Mucosa of rectum (tissue), 2 donors: ENCODE measurements around the gene ZNF605.
"Not testable (repeated sequence)": the region's sequence is repeated elsewhere in the genome, so short reads cannot be mapped to it uniquely, and the experiment has no call there.

Source experiments
- H3K27ac ChIP-seq, 2 donors: one replicate each; pipeline ENCODE4 v1.7.0; 2013; ENCODE audit warnings: inconsistent platforms in 2 of 2, low read depth in 2 of 2, low read length in 2 of 2
- H3K27me3 ChIP-seq, 2 donors: one replicate each; pipeline ENCODE4 v1.7.0; 2013; ENCODE audit warnings: low read length in 2 of 2; ENCODE audit not compliant: control insufficient read depth in 2 of 2, insufficient read depth in 2 of 2
- H3K36me3 ChIP-seq, 2 donors: one replicate each; pipeline ENCODE4 v1.7.0; 2013; ENCODE audit warnings: low read length in 2 of 2; ENCODE audit not compliant: control insufficient read depth in 2 of 2, insufficient read depth in 2 of 2
- H3K4me1 ChIP-seq, 2 donors: one replicate each; pipeline ENCODE4 v1.7.0; 2013; ENCODE audit warnings: low read length in 2 of 2, mild to moderate bottlenecking in 1 of 2; ENCODE audit not compliant: control insufficient read depth in 2 of 2, insufficient read depth in 2 of 2
- H3K4me3 ChIP-seq, 2 donors: one replicate each; pipeline ENCODE4 v1.7.0; 2013; ENCODE audit warnings: low read length in 2 of 2
- H3K9ac ChIP-seq, 2 donors: one replicate each; pipeline ENCODE4 v1.7.0; 2013; ENCODE audit warnings: low read length in 2 of 2, low read depth in 1 of 2, mild to moderate bottlenecking in 1 of 2
- H3K9me3 ChIP-seq, 2 donors: one replicate each; pipeline ENCODE4 v1.7.0; 2013; ENCODE audit warnings: low read length in 2 of 2; ENCODE audit not compliant: control insufficient read depth in 2 of 2
- donor health status: healthy.
- donor health status: Normal muscosa, but diverticular disease.

ZNF605 gene

GRCh38 chr12:132908145-132909029 is 47.7 kb downstream of the ZNF605 start:
- peak overlapping the region; percentile 77 to 79 for H3K4me3 ChIP-seq
- peaks cover 0 to 3% of the 10 kb centered on the region in 2 donors for H3K27me3 ChIP-seq
- no peaks in the 10 kb centered on the region for H3K9me3 ChIP-seq
- peak overlapping the region; percentile 65 to 78 for H3K9ac ChIP-seq
- peaks cover 0 to 7% of the 10 kb centered on the region in 2 donors for H3K4me1 ChIP-seq
- H3K27ac ChIP-seq: peak overlapping the region; percentile 61 to 79
- H3K36me3 ChIP-seq: no peaks in the 10 kb centered on the region

DNA sequence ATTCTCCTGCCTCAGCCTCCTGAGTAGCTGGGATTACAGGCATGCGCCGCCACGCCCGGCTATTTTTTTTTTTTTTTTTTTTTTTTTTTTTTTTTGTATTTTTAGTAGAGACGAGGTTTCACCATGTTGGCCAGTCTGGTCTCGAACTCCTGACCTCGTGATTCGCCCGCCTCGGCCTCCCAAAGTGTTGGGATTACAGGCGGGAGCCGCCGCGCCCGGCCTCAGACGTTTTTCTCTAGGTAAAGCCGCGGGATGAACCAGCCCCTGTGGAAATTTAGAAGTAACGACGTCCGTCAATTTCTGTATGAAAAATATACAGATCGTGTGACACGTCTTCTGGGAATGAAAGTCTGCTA is 48.3 kb downstream of the ZNF605 start:
- H3K27me3 ChIP-seq, H3K4me1 ChIP-seq, H3K9me3 ChIP-seq, H3K36me3 ChIP-seq: not testable (repeated sequence)
- H3K27ac ChIP-seq: peak overlapping the region; percentile 51 to 79
- H3K9ac ChIP-seq: peak overlapping the region; percentile 47 to 68
- peak overlapping the region; percentile 77 to 79 for H3K4me3 ChIP-seq

GRCh38 chr12:132907216-132907615 is 48.9 kb downstream of the ZNF605 start:
- no peak overlapping the region for H3K9ac ChIP-seq
- no peak overlapping the region for H3K27ac ChIP-seq
- H3K4me1 ChIP-seq: peaks cover 0 to 7% of the 10 kb centered on the region in 2 donors
- peaks cover 0 to 3% of the 10 kb centered on the region in 2 donors for H3K27me3 ChIP-seq
- no peaks in the 10 kb centered on the region for H3K9me3 ChIP-seq
- H3K36me3 ChIP-seq: no peaks in the 10 kb centered on the region
- no peak overlapping the region for H3K4me3 ChIP-seq

DNA sequence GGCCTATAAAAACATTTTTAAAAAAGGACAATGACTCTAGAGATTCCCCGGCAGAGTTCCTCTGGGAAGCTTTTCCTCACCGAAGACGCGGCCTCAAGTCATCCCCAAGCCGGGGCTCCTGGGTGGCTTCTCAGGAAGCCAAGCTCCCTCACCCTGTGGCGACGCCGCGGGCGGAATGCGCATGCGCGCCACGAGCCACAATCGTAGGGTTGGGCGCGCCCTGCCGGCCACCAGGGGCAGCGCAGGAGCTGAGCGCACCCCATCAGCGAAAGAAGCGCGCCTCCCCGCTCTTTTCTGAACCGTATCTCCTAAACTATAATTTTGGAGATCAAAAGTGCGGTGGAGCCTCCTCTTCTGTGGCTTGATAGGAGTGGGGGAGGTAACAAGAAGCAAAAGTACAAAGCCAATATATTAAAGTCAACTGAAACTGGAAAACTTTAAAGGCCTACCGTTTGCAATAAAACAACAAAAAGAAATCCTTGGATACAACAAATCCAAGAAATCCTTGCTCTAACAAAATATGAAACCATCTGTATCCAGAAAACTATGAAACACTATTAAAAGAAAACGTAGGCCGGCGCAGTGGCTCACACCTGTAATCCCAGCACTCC is 51.3 kb downstream of the ZNF605 start:
- Histone ChIP-seq H3K4me1 (peaks cover 0 to 7% of the 10 kb centered on the region in 2 donors), H3K4me3 (no peak overlapping the region), H3K27ac (no peak overlapping the region), H3K9me3 (no peaks in the 10 kb centered on the region), H3K9ac (no peak overlapping the region), H3K27me3 (peaks cover 0 to 3% of the 10 kb centered on the region in 2 donors), H3K36me3 (no peaks in the 10 kb centered on the region)

DNA sequence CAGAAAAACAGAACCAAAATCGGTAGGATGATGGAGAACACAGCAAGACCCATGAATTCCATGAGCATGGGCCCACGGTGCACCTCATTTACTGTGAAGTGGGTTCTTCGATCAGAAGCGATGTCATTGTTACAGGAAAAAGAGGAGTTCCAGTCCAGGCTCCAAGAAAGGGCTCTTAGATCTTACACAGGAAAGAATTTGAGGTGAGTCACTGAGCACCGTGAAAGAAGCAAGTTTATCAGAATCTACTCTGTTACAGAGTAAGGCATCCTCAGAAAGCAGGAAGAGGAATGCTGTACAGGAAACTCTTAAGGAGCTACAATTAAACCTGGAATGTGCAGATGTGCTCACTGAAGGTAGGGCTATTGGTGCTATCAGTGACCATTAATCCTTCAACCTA is 57.1 kb downstream of the ZNF605 start:
- H3K9me3 ChIP-seq: no peaks in the 10 kb centered on the region

DNA sequence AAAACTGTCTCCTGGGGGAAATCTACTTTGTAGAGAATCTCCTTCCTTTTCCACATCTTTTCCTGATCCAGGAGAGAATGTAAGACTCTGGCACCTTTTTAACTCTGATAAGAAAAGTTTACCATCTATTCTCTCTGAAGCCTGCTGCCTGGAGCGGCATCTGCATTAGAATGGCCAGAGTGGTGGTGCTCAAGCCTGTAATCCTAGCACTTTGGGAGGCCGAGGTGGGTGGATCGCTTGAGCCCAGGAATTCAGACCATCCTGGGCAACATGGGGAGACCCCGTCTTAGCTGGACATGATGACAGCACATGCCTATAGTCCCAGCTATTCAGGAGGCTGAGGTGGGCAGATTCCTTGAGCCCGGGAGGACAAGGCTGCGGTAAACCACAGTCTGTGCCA is 67.3 kb downstream of the ZNF605 start:
- no peaks in the 10 kb centered on the region for H3K27me3 ChIP-seq
- H3K36me3 ChIP-seq: no peaks in the 10 kb centered on the region
- H3K9me3 ChIP-seq: no peaks in the 10 kb centered on the region
- no peak overlapping the region for H3K4me3 ChIP-seq
- peak overlapping the region in 1 of 2 donors; percentile 11 for H3K9ac ChIP-seq
- peaks cover 0 to 8% of the 10 kb centered on the region in 2 donors for H3K4me1 ChIP-seq
- no peak overlapping the region for H3K27ac ChIP-seq

More for the DNA sequence above, 57.1 kb downstream of the ZNF605 start:
- Histone ChIP-seq H3K4me1 (no peaks in the 10 kb centered on the region), H3K27ac (no peak overlapping the region), H3K4me3 (no peak overlapping the region), H3K36me3 (no peaks in the 10 kb centered on the region), H3K27me3 (no peaks in the 10 kb centered on the region), H3K9ac (no peak overlapping the region)

DNA sequence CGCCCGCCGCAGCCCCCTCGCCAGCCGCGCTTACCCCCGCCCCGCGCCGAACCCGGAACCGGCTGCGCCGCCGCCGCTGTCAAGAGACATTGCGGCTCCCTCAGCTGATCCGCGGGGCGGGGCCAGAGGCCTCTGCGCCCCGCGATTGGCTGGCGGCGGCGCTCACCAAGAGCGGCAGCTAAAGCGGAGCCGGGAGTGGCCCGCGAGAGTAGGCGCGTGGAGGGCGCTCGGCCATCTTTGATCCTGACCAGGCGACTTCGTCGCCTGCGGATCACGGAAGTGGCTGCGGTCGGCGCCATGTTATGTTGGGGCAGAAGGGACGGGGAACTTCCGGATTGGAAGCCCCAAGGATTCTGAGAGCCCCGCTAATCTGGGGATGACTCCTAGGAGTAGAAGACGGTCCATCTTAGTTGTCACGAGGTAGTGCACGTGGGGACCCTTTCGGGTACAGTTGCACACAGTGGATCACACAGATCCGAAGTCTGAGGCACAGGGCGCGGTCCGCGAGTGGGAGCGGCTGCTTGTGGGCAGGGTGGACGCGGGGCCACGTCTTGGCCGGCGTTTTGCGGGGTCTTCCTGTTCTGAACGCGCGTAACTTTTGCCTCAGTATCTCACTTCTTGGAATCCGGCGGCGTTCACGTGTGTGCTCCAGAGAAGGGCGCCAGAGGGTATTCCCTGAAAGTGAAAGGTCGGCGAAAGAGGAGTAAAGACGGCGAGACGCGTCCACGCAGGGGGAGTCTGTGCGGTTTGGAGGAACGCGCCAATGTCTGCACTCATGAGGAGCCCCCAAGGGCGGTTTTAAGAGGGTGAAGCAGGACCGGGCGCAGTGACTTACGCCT is 68.4 kb downstream of the ZNF605 start, which contains the start of gene CHFR:
Gene CHFR (minus strand): TSS at position 93 of the 839 bp plus-strand sequence. CDS start 277 bp downstream, outside the sequence.
- H3K4me3 ChIP-seq: peak within 1 kb of the TSS; percentile 99 to 100
- H3K4me1 ChIP-seq: peaks cover 0 to 8% of the 10 kb centered on the region in 2 donors
- H3K27ac ChIP-seq: peak within 1 kb of the TSS; percentile 97 to 98
- H3K27me3 ChIP-seq: no peaks in the 10 kb centered on the region
- no peaks in the 10 kb centered on the region for H3K36me3 ChIP-seq
- H3K9me3 ChIP-seq: no peaks in the 10 kb centered on the region
- H3K9ac ChIP-seq: peak within 1 kb of the TSS; percentile 97 to 98

- H3K4me3 ChIP-seq: peak overlapping the region; percentile 77 to 85
- H3K4me1 ChIP-seq: peaks cover 0 to 8% of the 10 kb centered on the region in 2 donors
- no peaks in the 10 kb centered on the region for H3K27me3 ChIP-seq
- H3K9ac ChIP-seq: peak overlapping the region; percentile 52 to 69
- peak overlapping the region; percentile 52 to 97 for H3K27ac ChIP-seq
- no peaks in the 10 kb centered on the region for H3K36me3 ChIP-seq
- H3K9me3 ChIP-seq: no peaks in the 10 kb centered on the region
Measured at GRCh38 chr12:132886529-132887477, 69.3 kb downstream of the ZNF605 start.

DNA sequence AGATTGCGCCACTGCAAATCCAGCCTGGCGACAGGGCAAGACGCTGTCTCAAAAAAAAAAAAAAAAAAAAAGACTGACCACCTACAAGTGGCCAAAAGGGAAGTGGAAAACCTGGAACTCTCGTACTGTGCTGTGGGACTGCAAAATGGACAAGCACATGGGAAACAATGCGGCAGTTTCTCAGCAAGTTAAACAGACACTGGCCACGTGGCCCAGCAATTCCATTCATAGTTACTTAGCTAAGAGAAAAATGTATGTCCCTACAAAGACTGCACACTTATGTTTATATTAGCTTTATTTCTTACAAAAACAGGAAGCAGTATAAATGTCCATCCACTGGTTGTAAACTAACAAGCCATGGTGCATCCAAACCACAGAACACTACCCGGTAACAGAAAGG is 74.3 kb downstream of the ZNF605 start:
- Histone ChIP-seq H3K4me1 (peaks cover 0 to 2% of the 10 kb centered on the region in 2 donors), H3K27ac (no peak overlapping the region), H3K9me3 (no peaks in the 10 kb centered on the region), H3K36me3 (peaks cover 6 to 7% of the 10 kb centered on the region in 2 donors), H3K4me3 (no peak overlapping the region), H3K9ac (no peak overlapping the region), H3K27me3 (no peaks in the 10 kb centered on the region)
